HG03060 (cell line): Measurements from ENCODE around the gene SYNGAP1.
A peak's percentile ranks its signal among the peaks of the same experiment; 100 is the strongest.
"Not testable (repeated sequence)": the region's sequence is repeated elsewhere in the genome, so short reads cannot be mapped to it uniquely, and the experiment has no call there.

Experiments used
- ATAC-seq: cut with Tn5 transposase; IDR thresholded peaks from one replicate; pipeline ENCODE4 v1.9.1; 2021; ENCODE audit warnings: low read depth, moderate number of reproducible peaks; ENCODE audit not compliant: unreplicated experiment

SYNGAP1 gene

GRCh38 chr6:33419580-33420490 is at the start of gene SYNGAP1:
TSS of gene SYNGAP1 (plus strand) at chr6:33420065. CDS start at chr6:33420265, 200 bp downstream.
- no peak for ATAC-seq

- ATAC-seq: not testable (repeated sequence)
Observed at GRCh38 chr6:33371901-33372300, 48.0 kb upstream of the SYNGAP1 start.

- no peak for ATAC-seq
Observed at GRCh38 chr6:33372526-33373123, 47.2 kb upstream of the SYNGAP1 start.

GRCh38 chr6:33373960-33374910 is 45.6 kb upstream of the SYNGAP1 start:
- no peak for ATAC-seq

GRCh38 chr6:33375143-33375671 is 44.7 kb upstream of the SYNGAP1 start:
- ATAC-seq: no peak

GRCh38 chr6:33377171-33377570 is 42.7 kb upstream of the SYNGAP1 start:
- ATAC-seq: no peak

- ATAC-seq: not testable (repeated sequence)
Observed at GRCh38 chr6:33379184-33379583, 40.7 kb upstream of the SYNGAP1 start.

- ATAC-seq: no peak
Observed at GRCh38 chr6:33380272-33380981, 39.4 kb upstream of the SYNGAP1 start.

GRCh38 chr6:33383427-33384185 is 36.3 kb upstream of the SYNGAP1 start:
- no peak for ATAC-seq

GRCh38 chr6:33384581-33385020 is 35.3 kb upstream of the SYNGAP1 start:
- ATAC-seq: no peak

- ATAC-seq: no peak
Observed at GRCh38 chr6:33390173-33390572, 29.7 kb upstream of the SYNGAP1 start.

GRCh38 chr6:33390767-33391277 is 29.0 kb upstream of the SYNGAP1 start:
- ATAC-seq: no peak

GRCh38 chr6:33391278-33391921 is 28.5 kb upstream of the SYNGAP1 start, which contains the start of gene KIFC1:
TSS of gene KIFC1 (plus strand) at chr6:33391823. CDS start at chr6:33391986, 163 bp downstream.
- ATAC-seq: peak; percentile 86

- no peak for ATAC-seq
Observed at GRCh38 chr6:33391922-33392594, 27.8 kb upstream of the SYNGAP1 start.

GRCh38 chr6:33392595-33392948 is 27.3 kb upstream of the SYNGAP1 start:
- no peak for ATAC-seq

- ATAC-seq: no peak
Observed at GRCh38 chr6:33392979-33393378, 26.9 kb upstream of the SYNGAP1 start.

- ATAC-seq: no peak
Observed at GRCh38 chr6:33397541-33397940, 22.3 kb upstream of the SYNGAP1 start.

GRCh38 chr6:33398601-33399000 is 21.3 kb upstream of the SYNGAP1 start:
- not testable (repeated sequence) for ATAC-seq
